Aorta (tissue), 5 donors: Measurements from ENCODE around the gene SLIT3. TPM values are rescaled to one million over a fixed set of nuclear protein-coding genes. Genes with fewer than 3 reads are reported as not detected.

Experiments
- ATAC-seq: fragments of 200-7000 bp; cut with Tn5 transposase; one replicate; pipeline ENCODE4 v1.9.1; 2022; ENCODE audit warnings: moderate library complexity; ENCODE audit not compliant: low FRiP score
- DNase-seq, 2 donors: peaks; one replicate each; pipeline ENCODE4 v3.0.0-alpha.2; 2020
- H3K27ac ChIP-seq, 2 donors: one replicate each; pipeline ENCODE4 v1.5.1; 2013; ENCODE audit warnings: low read length in 2 of 2, mild to moderate bottlenecking in 2 of 2, moderate library complexity in 2 of 2, control low read depth in 1 of 2, inconsistent platforms in 1 of 2, low read depth in 1 of 2
- H3K27me3 ChIP-seq, 2 donors: one replicate each; pipeline ENCODE4 v1.6.1; 2013; ENCODE audit warnings: control low read depth in 1 of 2, low read length in 1 of 2, mild to moderate bottlenecking in 1 of 2, moderate library complexity in 1 of 2; ENCODE audit not compliant: insufficient read depth in 2 of 2, control insufficient read depth in 1 of 2
- H3K36me3 ChIP-seq, 2 donors: one replicate each; pipeline ENCODE4 v1.6.1; 2013; ENCODE audit warnings: control low read depth in 1 of 2, low read length in 1 of 2, mild to moderate bottlenecking in 1 of 2; ENCODE audit not compliant: insufficient read depth in 2 of 2, control insufficient read depth in 1 of 2
- H3K4me1 ChIP-seq, 2 donors: one replicate each; pipeline ENCODE4 v1.6.1; 2013; ENCODE audit warnings: low read length in 2 of 2, control low read depth in 1 of 2, mild to moderate bottlenecking in 1 of 2, moderate library complexity in 1 of 2; ENCODE audit not compliant: insufficient read depth in 2 of 2, control insufficient read depth in 1 of 2
- H3K4me3 ChIP-seq, 2 donors: one replicate each; pipeline ENCODE4 v1.5.1; 2013; ENCODE audit warnings: low read length in 2 of 2, control low read depth in 1 of 2, mild to moderate bottlenecking in 1 of 2
- H3K9me3 ChIP-seq: one replicate; pipeline ENCODE4 v1.6.1; 2013; ENCODE audit warnings: mild to moderate bottlenecking, low read length; ENCODE audit not compliant: control insufficient read depth
- WGBS, 2 donors: extraction: QIAGEN DNeasy Blood & Tissue Kit; methylation state at CpG; one replicate each; pipeline ENCODE4 v1.1.7; 2013; 5-methylcytosine and 5-hydroxymethylcytosine counted together
- intact Hi-C, 2 donors: fragments of 100-400 bp; cut with DNase I; formaldehyde crosslinking; loops; one replicate each; pipeline versions ENCODE4 v1.14.2 to v1.15.0; 2022
- polyA plus RNA-seq, 2 donors: library from polyadenylated mRNA; stranded (reverse); fragments of 200-250 nt; gene quantifications; one replicate each; pipeline ENCODE4 v1.2.3, GENCODE V29; 2013
- total RNA-seq, 2 donors: library from RNA; stranded (reverse); fragmentation: NEBNext Ultra II Directional; extraction: Animal tissue kit (Norgen Biotek cat#: 25700); gene quantifications; one replicate each; pipeline ENCODE4 v1.2.1, GENCODE V29; 2021
- donor health status: healthy with polysubstance abuse.
- donor health status: Bipolar disorder and iron deficiency.
- donor health status: DM: no; HTN: no; CAD: no.
- donor health status: DM: no; HTN: no; CAD: no.
- donor health status: DM: yes; HTN: yes; CAD: no.

SLIT3 gene
- total and polyA plus RNA-seq, 4 donors = 8.6 to 108 (median 77.0) TPM

- Histone ChIP-seq H3K4me3 (no peak overlapping the region), H3K27ac (peak overlapping the region; percentile 52 to 60), H3K9me3 (no peaks in the 10 kb centered on the region), H3K4me1 (peaks cover 0 to 13% of the 10 kb centered on the region in 2 donors), H3K36me3 (no peaks in the 10 kb centered on the region), H3K27me3 (no peaks in the 10 kb centered on the region)
- ATAC-seq (no peak), DNase-seq (no peak)
- WGBS, 2 donors = 81 to 84% methylated on average over 6 of the region's 6 CpGs
- intact Hi-C loops = loop anchor here (5.0 kb wide), 2 partner anchors 101 to 209 kb away; no protein-coding TSS in a partner anchor
Observed at GRCh38 chr5:169196059-169196458, 104.9 kb downstream of the SLIT3 start.

- peaks cover 0 to 13% of the 10 kb centered on the region in 2 donors for H3K4me1 ChIP-seq
- H3K27me3 ChIP-seq = no peaks in the 10 kb centered on the region
- WGBS, 2 donors = 38 to 40% methylated on average over 8 of the region's 8 CpGs
- no peak overlapping the region for H3K4me3 ChIP-seq
- H3K36me3 ChIP-seq = no peaks in the 10 kb centered on the region
- no peak for DNase-seq
- ATAC-seq = no peak
- intact Hi-C loops = loop anchor here (5.0 kb wide), 2 partner anchors 102 to 208 kb away; no protein-coding TSS in a partner anchor
- H3K9me3 ChIP-seq = no peaks in the 10 kb centered on the region
- H3K27ac ChIP-seq = no peak overlapping the region
Observed at GRCh38 chr5:169195601-169196000, 105.3 kb downstream of the SLIT3 start.

- Histone ChIP-seq H3K9me3 (no peaks in the 10 kb centered on the region), H3K27ac (no peak overlapping the region), H3K27me3 (no peaks in the 10 kb centered on the region), H3K4me1 (peaks cover 0 to 13% of the 10 kb centered on the region in 2 donors), H3K36me3 (no peaks in the 10 kb centered on the region), H3K4me3 (no peak overlapping the region)
- 75 to 80% methylated on average over 3 of the region's 3 CpGs for WGBS, 2 donors
- intact Hi-C loops = no loop called here
- DNase-seq (no peak), ATAC-seq (no peak)
Observed at GRCh38 chr5:169192536-169192935, 108.4 kb downstream of the SLIT3 start.

- WGBS, 2 donors = 6 to 8% methylated on average over 1 of the region's 1 CpG
- Histone ChIP-seq H3K9me3 (no peaks in the 10 kb centered on the region), H3K27ac (no peak overlapping the region), H3K27me3 (no peaks in the 10 kb centered on the region), H3K36me3 (no peaks in the 10 kb centered on the region), H3K4me3 (no peak overlapping the region), H3K4me1 (peaks cover 0 to under 1% of the 10 kb centered on the region in 2 donors)
- intact Hi-C loops = no loop called here
- ATAC-seq = peak; percentile 37
- no peak for DNase-seq
Observed at GRCh38 chr5:169190849-169191248, 110.1 kb downstream of the SLIT3 start.

- no peak for DNase-seq
- H3K4me1 ChIP-seq = peaks cover 2 to 3% of the 10 kb centered on the region in 2 donors
- no peak overlapping the region for H3K27ac ChIP-seq
- no peaks in the 10 kb centered on the region for H3K27me3 ChIP-seq
- ATAC-seq = no peak
- intact Hi-C loops = no loop called here
- H3K36me3 ChIP-seq = no peaks in the 10 kb centered on the region
- H3K9me3 ChIP-seq = no peaks in the 10 kb centered on the region
- H3K4me3 ChIP-seq = no peak overlapping the region
- WGBS, 2 donors = 46 to 61% methylated on average over 3 of the region's 3 CpGs
Observed at GRCh38 chr5:169185626-169186025, 115.3 kb downstream of the SLIT3 start.

DNA sequence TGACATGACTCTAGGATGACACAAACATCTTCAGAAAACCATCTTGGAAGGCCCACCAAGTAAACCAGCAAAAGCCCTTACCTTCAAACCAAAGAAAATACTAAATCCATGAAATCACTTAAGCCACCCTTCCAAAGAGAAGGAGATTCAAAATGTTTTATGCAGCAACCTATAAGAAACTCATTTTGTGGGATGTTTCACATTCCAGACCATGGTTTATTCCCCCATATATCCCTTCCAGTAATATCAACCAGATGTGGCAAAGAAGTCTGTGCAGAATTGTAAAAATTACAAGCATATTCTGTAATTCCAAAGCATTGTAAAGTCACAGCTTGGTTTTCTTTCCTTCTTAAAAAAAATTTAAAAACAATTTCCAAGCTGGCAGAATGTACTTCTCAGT is 117.4 kb downstream of the SLIT3 start:
- Histone ChIP-seq H3K4me3 (no peak overlapping the region), H3K9me3 (no peaks in the 10 kb centered on the region), H3K27me3 (no peaks in the 10 kb centered on the region), H3K4me1 (peaks cover 2 to 3% of the 10 kb centered on the region in 2 donors), H3K27ac (no peak overlapping the region), H3K36me3 (no peaks in the 10 kb centered on the region)
- no peak for ATAC-seq
- DNase-seq = no peak
- intact Hi-C loops = no loop called here

DNA sequence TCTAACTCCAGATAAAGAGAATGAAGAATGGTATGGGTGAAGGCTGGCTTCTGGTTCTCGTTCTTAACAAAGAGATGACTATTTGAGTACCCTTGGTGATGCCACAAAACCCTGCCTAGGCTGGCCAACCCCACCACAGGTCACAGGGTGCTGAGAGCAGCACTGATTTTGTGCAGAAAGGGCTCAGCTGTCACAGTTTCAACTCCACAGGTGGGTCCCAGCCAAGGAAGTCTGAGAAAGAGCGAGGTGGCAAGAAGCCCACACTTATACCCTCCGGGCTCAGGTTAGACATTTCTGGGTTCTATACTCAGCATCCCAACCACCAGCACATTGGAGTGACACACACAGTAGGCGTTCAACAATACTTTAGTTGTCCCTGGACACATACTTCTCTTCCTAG is 118.1 kb downstream of the SLIT3 start:
- Histone ChIP-seq H3K36me3 (no peaks in the 10 kb centered on the region), H3K27ac (no peak overlapping the region), H3K4me1 (peaks cover 2 to 3% of the 10 kb centered on the region in 2 donors), H3K9me3 (no peaks in the 10 kb centered on the region), H3K27me3 (no peaks in the 10 kb centered on the region), H3K4me3 (no peak overlapping the region)
- WGBS, 2 donors = 37 to 40% methylated on average over 4 of the region's 4 CpGs
- ATAC-seq (no peak), DNase-seq (no peak)
- intact Hi-C loops = no loop called here

GRCh38 chr5:169181814-169182213 is 119.1 kb downstream of the SLIT3 start:
- no peak overlapping the region for H3K4me3 ChIP-seq
- H3K27me3 ChIP-seq = no peaks in the 10 kb centered on the region
- H3K27ac ChIP-seq = no peak overlapping the region
- no peak for DNase-seq
- ATAC-seq = no peak
- no peaks in the 10 kb centered on the region for H3K9me3 ChIP-seq
- peaks cover 2 to 3% of the 10 kb centered on the region in 2 donors for H3K4me1 ChIP-seq
- H3K36me3 ChIP-seq = no peaks in the 10 kb centered on the region
- 2 to 6% methylated on average over 8 of the region's 8 CpGs for WGBS, 2 donors
- intact Hi-C loops = no loop called here

DNA sequence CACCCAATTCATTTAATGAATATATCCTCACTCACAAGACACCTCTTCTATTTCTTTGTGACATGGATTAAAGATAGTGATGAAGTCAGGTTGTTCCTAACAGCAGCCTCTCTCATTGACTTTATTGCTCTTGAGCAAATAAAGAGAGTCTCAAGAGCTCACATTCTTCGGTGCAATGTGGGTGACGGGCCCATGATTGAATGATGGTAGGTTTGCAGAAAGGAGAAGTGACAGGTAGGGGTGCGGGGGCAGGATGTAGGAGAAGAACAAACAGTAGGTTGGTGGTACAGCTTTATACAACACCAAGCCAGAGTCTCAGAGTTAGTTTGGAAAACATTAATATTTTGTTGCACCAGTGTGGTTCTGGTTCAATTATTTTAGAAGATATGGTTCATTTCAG is 122.2 kb downstream of the SLIT3 start:
- Histone ChIP-seq H3K27me3 (no peaks in the 10 kb centered on the region), H3K36me3 (no peaks in the 10 kb centered on the region), H3K27ac (no peak overlapping the region), H3K9me3 (no peaks in the 10 kb centered on the region), H3K4me3 (no peak overlapping the region), H3K4me1 (peaks cover 2 to 3% of the 10 kb centered on the region in 2 donors)
- 93 to 94% methylated on average over 3 of the region's 3 CpGs for WGBS, 2 donors
- no peak for ATAC-seq
- intact Hi-C loops = no loop called here
- no peak for DNase-seq
